ENCODE measurements around the gene MAP3K4. TPM values are rescaled to one million over a fixed set of nuclear protein-coding genes. Genes with fewer than 3 reads are reported as not detected.

The MAP3K4 gene
- polyA plus RNA-seq, 1 donor from 2014 or later: 31.0 TPM

DNA sequence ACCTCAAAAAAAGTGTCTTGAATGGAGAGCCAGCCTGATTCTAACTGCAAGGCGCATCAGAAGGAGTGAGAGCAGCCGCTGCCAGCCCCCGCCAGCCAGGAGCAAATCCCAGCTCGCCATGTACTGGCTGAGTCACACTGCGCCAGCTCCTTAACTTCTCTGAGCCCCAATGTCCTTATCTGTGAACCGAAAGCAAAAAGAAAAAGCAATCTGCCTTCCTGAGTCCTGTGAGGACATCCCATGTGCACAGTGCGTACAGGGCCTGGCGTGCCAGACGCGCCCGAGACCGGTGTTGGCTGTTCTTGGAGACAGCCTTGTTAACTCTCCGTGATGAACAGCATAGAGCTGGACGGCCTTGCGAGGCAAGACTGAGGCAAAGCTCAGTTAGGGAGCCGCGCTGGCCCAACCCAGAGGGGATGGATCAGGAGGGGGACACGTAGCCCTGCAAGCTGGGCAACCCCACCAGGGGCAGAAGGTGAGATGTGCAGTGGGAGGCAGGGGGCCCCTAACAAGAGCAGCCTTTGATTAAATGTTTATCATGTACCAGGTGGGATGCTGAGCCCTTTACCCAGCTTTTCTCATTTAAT, 159.6 kb downstream of the MAP3K4 start:
- no peaks in the 10 kb centered on the region for H3K9me3 ChIP-seq (ENCODE audit: low read length)
- peaks cover 10% of the 10 kb centered on the region for H3K36me3 ChIP-seq (ENCODE audit: insufficient read depth, low read length)
- H3K79me2 ChIP-seq (replicated peaks; ENCODE audit: insufficient read depth, low read length): no peaks in the 10 kb centered on the region
- H3K4me3 ChIP-seq (ENCODE audit: low read length): no peak overlapping the region
- H3K9me2 ChIP-seq (ENCODE audit: insufficient read depth, low read length): no peaks in the 10 kb centered on the region
- H3K9ac ChIP-seq (ENCODE audit: low read length): no peak overlapping the region
- H3K27ac ChIP-seq (ENCODE audit: low read length): no peak overlapping the region
- TF ChIP-seq RAD21 (conservative IDR thresholded peaks at IDR 0.05): no peak
- no peak for TF ChIP-seq EZH2 (IDR thresholded peaks at IDR 0.05; ENCODE audit: borderline replicate concordance, insufficient read depth, low read length, poor library complexity, severe bottlenecking)
- TF ChIP-seq EP300 (conservative IDR thresholded peaks at IDR 0.05; ENCODE audit: poor library complexity, severe bottlenecking): no peak
- TF ChIP-seq TAF1 (IDR thresholded peaks at IDR 0.05; ENCODE audit: low read depth): no peak
- TF ChIP-seq, protein P1, sequence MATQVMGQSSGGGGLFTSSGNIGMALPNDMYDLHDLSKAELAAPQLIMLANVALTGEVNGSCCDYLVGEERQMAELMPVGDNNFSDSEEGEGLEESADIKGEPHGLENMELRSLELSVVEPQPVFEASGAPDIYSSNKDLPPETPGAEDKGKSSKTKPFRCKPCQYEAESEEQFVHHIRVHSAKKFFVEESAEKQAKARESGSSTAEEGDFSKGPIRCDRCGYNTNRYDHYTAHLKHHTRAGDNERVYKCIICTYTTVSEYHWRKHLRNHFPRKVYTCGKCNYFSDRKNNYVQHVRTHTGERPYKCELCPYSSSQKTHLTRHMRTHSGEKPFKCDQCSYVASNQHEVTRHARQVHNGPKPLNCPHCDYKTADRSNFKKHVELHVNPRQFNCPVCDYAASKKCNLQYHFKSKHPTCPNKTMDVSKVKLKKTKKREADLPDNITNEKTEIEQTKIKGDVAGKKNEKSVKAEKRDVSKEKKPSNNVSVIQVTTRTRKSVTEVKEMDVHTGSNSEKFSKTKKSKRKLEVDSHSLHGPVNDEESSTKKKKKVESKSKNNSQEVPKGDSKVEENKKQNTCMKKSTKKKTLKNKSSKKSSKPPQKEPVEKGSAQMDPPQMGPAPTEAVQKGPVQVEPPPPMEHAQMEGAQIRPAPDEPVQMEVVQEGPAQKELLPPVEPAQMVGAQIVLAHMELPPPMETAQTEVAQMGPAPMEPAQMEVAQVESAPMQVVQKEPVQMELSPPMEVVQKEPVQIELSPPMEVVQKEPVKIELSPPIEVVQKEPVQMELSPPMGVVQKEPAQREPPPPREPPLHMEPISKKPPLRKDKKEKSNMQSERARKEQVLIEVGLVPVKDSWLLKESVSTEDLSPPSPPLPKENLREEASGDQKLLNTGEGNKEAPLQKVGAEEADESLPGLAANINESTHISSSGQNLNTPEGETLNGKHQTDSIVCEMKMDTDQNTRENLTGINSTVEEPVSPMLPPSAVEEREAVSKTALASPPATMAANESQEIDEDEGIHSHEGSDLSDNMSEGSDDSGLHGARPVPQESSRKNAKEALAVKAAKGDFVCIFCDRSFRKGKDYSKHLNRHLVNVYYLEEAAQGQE (IDR thresholded peaks at IDR 0.05; ENCODE audit: borderline replicate concordance): no peak
- no peak for TF ChIP-seq MXI1 (conservative IDR thresholded peaks at IDR 0.05; ENCODE audit: poor library complexity, severe bottlenecking)
- TF ChIP-seq POLR2AphosphoS5 (IDR thresholded peaks at IDR 0.05): no peak
- TF ChIP-seq, protein P2, sequence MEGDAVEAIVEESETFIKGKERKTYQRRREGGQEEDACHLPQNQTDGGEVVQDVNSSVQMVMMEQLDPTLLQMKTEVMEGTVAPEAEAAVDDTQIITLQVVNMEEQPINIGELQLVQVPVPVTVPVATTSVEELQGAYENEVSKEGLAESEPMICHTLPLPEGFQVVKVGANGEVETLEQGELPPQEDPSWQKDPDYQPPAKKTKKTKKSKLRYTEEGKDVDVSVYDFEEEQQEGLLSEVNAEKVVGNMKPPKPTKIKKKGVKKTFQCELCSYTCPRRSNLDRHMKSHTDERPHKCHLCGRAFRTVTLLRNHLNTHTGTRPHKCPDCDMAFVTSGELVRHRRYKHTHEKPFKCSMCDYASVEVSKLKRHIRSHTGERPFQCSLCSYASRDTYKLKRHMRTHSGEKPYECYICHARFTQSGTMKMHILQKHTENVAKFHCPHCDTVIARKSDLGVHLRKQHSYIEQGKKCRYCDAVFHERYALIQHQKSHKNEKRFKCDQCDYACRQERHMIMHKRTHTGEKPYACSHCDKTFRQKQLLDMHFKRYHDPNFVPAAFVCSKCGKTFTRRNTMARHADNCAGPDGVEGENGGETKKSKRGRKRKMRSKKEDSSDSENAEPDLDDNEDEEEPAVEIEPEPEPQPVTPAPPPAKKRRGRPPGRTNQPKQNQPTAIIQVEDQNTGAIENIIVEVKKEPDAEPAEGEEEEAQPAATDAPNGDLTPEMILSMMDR (IDR thresholded peaks at IDR 0.05; ENCODE audit: poor library complexity, severe bottlenecking): no peak
- H3K4me2 ChIP-seq (ENCODE audit: low read length): no peak overlapping the region
- no peak overlapping the region for H2AFZ ChIP-seq (ENCODE audit: low read depth, low read length)
- H3F3A ChIP-seq (ENCODE audit: insufficient read depth, low read length, poor library complexity, severe bottlenecking): no peaks in the 10 kb centered on the region
- no peaks in the 10 kb centered on the region for H4K20me1 ChIP-seq (ENCODE audit: insufficient read depth)
- H3K27me3 ChIP-seq (ENCODE audit: insufficient read depth, low read depth, low read length): no peaks in the 10 kb centered on the region

DNA sequence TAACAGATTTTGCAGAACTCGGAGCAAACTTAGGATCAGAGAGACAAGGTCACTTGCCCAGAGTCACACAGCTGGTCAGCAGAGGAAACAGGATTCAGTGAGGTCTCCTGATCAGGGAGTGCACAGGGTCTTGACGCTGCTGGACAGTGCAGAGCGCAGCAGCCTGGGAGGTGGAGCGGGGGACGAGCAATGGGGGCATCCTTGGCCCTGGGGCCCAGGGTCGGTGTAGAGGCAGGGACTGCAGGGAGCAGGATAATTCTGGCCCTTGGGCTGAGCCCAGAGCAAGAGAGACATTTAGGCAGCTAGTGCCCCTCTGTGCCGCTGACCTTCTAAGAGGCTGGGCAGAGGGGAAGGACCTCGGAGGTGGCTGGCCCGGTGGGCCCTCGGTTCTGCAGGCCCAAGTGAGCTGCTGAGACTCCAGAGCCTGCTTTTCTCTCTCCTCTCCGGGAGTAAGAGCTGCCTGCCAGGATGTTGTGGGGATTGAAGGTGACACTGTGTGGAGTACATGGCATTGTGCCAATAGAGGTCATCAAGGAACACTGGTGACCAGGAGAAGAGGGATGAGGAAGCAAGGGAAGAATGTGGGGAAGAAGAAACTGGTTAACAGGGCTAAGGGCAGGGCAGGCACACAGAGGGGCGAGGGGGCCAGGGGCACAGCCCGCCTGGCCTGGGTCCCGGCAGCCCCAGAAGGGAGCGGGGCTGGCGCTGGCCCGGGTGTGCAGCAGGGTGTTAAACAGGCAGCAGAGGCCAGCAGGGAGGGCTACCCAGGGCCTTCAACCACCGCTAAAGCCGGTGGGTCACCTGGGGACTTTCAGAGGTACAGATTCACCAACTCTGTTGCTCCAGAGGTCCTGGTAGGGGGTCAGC, 160.3 kb downstream of the MAP3K4 start:
- no peak overlapping the region for H3K4me2 ChIP-seq (ENCODE audit: low read length)
- no peaks in the 10 kb centered on the region for H3K27me3 ChIP-seq (ENCODE audit: insufficient read depth, low read depth, low read length)
- no peak overlapping the region for H3K4me3 ChIP-seq (ENCODE audit: low read length)
- no peaks in the 10 kb centered on the region for H3F3A ChIP-seq (ENCODE audit: insufficient read depth, low read length, poor library complexity, severe bottlenecking)
- no peak overlapping the region for H3K27ac ChIP-seq (ENCODE audit: low read length)
- no peaks in the 10 kb centered on the region for H3K79me2 ChIP-seq (replicated peaks; ENCODE audit: insufficient read depth, low read length)
- TF ChIP-seq EZH2 (IDR thresholded peaks at IDR 0.05; ENCODE audit: borderline replicate concordance, insufficient read depth, low read length, poor library complexity, severe bottlenecking) (no peak), SMC3 (conservative IDR thresholded peaks at IDR 0.05; ENCODE audit: poor library complexity) (no peak), MXI1 (conservative IDR thresholded peaks at IDR 0.05; ENCODE audit: poor library complexity, severe bottlenecking) (no peak), POLR2AphosphoS5 (IDR thresholded peaks at IDR 0.05) (no peak)
- TF ChIP-seq, protein P1 (IDR thresholded peaks at IDR 0.05; ENCODE audit: borderline replicate concordance): no peak
- no peaks in the 10 kb centered on the region for H3K9me3 ChIP-seq (ENCODE audit: low read length)
- no peak overlapping the region for H3K9ac ChIP-seq (ENCODE audit: low read length)
- H3K9me2 ChIP-seq (ENCODE audit: insufficient read depth, low read length): no peaks in the 10 kb centered on the region
- no peaks in the 10 kb centered on the region for H4K20me1 ChIP-seq (ENCODE audit: insufficient read depth)
- H3K36me3 ChIP-seq (ENCODE audit: insufficient read depth, low read length): peaks cover 10% of the 10 kb centered on the region
- H2AFZ ChIP-seq (ENCODE audit: low read depth, low read length): no peak overlapping the region
